GM19324 (cell line): Measurements from ENCODE around the gene RBPMS2.
"Not testable (repeated sequence)": the region's sequence is repeated elsewhere in the genome, so short reads cannot be mapped to it uniquely, and the experiment has no call there.

Experiments
- ATAC-seq: cut with Tn5 transposase; IDR thresholded peaks from one replicate; pipeline ENCODE4 v1.9.1; 2021; ENCODE audit warnings: mild to moderate bottlenecking, moderate library complexity; ENCODE audit not compliant: unreplicated experiment, low FRiP score

Gene RBPMS2

DNA sequence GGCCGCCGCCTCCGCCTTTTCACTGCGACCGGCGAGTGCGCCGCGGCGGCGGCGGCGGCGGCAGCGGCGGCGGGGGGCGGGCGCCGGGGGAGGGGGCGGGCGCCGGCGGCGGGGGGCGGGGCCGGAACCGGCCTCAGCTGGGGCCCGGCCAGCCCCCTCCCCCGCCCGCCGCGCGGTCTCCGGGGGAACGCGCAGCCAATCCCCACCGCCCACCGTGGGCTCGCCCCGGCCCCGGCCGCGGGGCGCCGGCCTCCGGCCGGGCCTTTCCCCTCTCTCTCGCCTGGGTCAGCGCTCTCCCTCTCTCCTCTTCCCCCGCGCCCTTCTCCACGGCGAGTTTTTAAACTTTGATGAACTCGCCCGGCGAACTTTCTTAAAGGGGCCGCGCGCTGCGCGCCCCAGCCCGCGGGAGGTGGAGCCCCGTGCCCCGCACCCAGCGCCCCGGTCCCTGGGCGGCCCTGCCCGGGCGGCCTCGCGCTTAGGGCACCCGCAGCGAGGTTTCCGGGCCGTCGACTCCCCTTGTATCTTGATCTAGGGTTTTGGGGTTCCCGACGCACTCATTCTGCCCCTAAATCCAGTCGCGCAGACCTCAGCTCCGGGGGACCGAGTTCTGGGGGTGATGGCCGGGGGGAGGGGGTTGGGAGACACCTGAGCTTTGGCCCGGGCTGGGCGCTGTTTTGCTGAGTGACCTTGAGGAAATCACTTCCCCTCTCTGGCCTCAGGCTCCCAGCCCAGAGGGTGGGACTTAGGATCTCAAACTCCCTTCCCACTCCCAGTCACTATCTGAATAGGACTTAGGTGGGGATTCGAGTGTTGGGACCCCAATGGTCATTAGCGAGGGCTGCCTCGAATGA is at the start of gene RBPMS2:
Gene RBPMS2 (minus strand): TSS at position 39 of the 851 bp plus-strand sequence. CDS start 270 bp downstream, outside the sequence.
- ATAC-seq = no peak

DNA sequence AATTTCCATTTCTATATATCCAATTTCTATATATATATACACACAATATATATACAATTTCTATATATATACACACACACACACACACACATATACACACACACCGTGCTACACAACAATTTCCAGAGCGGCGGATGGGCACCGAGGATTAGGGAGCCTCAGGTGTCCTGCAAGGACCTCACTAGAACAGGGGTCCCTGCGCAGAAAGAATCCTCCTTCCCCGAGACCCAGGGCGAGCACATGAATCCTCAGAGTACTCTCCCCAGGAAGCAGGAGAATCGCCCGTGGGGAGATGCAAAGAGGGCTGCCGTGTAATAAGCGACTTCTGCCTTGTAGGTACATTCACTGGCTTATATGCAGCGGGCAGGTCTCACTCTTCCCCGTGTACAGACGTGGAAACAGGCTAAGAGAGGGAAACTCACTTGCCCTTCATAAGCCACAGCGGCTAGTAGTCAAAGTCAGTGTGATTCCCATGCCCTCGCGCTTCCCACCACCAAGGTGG is 49.6 kb upstream of the RBPMS2 start:
- no peak for ATAC-seq

DNA sequence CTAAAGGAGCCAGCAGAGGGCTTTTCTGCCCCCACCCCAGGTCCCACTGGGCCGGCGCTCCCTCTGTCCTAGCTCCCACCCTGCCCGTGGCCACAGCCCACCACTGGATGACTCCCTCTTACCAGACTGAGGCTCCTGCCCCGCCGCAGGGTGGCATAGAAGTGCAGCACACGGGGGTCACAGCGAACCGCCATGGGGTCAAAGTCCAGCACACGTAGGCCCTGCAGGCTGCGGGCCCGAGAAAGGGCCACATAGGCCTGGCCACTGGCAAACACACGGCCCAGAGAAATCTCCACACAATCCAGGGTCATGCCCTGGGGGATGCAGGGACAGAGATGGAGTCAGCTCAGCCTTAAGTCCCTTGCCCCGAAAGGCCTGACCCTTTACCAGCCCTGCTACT is 41.1 kb upstream of the RBPMS2 start:
- no peak for ATAC-seq

DNA sequence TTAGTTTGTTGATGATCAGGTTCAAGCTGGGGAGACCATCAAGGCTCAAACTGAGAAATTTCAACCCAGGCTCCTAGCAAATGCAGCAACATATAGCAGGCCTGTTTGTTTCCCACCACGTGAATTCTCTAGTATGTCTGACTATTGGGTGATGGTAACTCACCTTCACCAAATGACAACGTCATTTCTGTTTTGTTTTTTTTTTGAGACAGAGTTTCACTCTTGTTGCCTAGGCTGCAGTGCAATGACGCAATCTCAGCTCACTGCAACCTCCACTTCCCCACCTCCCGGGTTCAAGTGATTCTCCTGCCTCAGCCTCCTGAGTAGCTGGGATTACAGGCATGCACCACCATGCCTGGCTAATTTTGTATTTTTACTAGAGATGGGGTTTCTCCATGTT is 39.6 kb upstream of the RBPMS2 start:
- ATAC-seq = not testable (repeated sequence)

DNA sequence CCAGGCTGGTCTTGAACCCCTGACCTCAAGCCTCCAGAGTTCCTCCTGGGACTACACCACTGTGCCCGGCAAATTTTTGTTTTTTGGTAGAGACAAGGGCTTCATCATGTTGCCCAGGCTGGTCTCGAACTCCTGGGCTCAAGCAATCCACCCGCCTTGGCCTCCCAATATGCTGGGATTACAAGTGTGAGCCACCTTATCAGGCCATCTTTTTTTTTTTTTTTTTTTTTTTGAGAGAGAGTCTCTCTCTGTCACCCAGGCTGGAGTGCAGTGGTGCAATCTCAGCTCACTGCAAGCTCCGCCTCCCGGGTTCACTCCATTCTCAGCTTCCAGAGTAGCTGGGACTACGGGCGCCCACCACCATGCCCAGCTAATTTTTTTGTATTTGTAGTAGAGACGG is 38.9 kb upstream of the RBPMS2 start:
- ATAC-seq = not testable (repeated sequence)

DNA sequence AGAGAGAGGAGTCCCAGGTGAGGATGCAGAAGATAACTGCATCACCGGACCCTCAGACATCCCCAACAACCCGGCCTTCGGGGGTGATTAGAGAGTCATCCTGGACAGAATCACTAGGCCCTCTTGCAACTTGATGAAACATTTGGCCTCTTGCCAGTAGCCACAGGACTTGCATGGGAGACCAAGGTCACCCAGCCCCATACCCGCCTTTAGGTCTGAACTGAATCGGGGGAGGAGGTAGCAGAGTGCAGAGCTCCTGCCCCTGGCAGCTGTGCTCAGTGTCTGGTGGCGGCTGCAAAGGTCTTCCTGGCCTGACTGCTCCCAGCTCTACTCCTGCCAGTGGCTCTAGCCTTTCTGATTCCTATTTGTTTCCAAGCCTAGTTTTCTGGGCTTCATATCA is 37.7 kb upstream of the RBPMS2 start:
- ATAC-seq = no peak

DNA sequence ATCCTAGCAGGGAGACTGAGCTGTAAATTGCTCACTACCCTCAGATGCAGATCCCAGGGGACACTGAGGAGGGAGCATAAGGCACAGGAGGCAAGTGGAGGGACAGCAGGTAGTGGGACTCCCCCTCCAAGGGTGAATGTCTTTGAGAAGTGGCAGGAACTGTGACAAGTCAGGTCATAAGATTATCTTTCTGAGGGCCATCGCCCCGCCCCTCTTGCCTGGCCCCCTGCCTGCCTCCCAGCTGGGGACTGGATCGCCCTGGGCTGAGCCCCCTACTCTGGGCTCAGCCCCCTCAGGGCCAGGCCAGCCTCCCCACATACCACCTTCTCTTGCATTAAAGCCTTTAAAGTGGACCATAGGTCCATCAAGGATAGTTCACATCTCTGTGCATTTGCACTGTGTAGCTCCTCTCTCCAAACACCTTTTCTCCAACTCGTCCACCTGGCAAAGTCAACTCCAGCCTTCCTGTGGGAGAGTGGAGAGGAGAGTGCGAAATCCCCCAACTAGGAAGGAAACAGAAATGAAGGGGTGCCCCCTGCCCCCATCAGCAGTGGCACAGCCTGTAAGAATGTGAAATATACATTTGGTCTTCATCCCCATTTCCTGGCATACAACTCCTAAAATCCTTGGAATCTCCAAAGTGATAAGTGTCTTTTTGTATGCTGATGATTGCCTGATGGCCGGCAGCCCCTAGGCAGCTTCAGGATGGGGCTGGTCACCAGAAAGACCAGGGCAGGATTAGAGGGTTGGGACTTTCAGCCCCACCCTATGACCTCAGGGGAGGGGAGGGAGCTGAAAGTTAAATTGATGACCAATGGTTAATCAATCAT is 35.3 kb upstream of the RBPMS2 start:
- ATAC-seq = no peak

DNA sequence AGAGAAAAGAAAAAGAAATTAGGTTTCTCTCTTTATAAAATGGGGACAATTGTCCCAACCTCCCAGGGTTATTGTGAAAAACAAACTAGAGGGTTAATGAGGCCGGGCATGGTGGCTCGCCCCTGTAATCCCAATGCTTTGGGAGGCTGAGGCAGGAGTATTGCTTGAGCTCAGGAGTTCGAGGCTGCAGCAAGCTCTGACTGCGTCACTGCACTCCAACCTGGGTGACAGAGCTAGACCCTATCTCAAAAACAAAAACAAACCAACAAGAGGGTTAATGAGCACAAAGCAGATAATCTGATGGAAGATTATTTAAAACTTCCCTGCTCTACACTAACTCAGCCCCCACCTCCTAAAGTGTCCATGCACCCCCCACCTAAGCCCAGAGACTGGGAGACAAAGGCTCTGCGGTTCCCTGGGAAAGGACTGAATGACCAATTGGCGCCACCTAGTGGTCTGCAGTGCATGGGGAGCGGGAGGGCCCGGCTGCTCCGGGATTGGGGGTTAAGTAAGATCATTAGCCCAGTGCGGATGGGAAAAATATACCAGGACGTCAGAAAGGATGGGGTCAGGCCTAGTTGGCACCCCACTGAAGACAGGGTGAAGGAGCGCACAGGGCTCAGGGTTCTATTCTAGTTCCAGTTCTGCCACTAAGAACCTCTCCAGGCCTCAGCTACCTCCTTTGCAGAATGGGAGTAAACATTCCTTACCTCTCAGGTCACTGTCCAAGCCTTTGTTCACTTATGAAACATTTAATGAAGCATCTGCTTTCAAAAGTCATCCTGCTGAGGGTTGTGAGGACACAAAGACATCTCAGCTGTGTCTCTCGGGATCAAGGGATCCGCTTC is 34.5 kb upstream of the RBPMS2 start:
- no peak for ATAC-seq

DNA sequence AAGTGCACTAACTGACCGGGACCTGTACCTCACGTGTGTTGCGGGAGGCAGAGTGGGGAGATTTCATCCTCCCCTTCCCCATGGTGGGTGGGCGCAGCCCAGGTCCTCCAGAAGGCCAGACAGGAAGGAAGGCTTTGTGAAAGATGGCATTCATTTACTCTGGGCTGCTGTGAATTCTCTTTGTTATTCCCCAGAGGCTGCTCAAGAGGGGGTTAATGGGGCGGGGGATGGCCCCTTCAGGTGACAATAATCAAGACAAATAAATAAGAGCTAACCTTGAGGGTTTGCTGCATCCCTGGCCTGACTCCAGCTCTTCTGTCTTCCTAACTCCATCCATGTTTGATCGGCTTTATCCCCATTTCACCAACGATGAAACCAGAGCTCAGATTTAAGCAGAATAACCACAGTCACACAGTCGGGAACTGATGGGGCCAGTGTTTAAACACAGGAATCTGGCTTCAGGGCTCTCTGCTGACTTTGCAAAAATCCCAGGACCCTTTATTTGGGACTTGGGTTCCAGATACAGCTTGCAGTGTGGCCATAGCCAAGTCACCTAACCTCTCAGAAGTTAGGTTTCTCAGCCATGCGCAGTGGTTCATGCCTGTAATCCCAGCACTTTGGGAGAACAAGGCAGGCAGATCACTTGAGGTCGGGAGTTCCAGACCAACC is 33.5 kb upstream of the RBPMS2 start:
- no peak for ATAC-seq

DNA sequence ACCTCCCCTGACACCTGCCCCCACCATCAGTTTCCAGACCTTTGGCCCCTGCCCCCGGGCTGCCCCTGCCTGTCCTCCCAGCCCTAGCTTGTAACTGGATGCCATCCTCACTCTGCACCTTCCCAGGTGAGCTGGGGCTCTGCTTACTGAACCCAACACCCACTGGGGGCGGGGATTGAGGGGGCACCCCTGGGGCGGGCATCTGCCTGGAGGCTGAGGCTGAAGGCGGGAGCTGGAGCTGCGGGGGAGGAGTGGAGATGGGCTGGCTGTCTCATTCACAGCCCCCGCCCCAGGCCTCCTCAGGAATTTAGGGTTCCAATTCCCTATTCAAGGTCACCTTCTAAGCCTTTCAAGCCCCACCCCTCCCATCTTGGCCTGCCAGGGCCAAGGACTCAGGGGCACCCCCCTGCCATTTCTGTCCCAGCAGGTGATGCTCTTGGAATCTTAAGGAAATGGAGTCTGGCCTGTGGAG is 32.4 kb upstream of the RBPMS2 start:
- ATAC-seq = no peak

DNA sequence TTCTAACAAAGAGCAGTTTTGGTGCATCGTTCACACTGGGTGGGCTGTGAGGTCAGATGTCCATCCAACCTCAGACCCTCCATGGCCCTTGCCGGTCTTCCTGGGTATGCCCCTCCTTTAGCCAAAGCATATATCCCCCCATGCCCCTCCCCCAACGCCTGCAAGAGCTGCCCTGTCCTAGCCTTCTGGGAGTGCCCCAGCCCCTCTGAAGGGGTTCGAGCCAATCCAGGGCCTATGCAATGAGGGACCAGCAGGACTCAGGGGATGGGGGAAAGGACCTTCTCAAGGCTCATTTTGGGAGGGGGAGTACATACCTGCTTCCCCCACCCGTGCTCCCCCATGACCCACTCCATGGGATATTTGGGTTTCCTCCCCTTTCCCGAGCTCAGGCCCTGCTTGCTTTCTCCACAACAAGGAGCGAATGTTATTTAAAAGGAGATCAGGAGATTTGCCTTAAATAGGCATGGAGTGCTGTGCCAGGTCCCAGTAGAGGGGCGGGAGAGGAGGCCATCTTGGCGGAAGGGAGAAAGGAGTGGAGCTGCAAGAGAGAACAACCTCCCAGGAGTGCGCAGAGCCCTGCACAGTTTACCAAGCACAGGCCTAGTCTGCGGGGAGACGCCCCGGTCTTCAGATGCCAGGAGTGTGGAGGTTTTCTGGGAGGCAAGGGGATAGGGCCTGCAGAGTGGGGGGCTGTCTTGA is 31.8 kb upstream of the RBPMS2 start:
- no peak for ATAC-seq

DNA sequence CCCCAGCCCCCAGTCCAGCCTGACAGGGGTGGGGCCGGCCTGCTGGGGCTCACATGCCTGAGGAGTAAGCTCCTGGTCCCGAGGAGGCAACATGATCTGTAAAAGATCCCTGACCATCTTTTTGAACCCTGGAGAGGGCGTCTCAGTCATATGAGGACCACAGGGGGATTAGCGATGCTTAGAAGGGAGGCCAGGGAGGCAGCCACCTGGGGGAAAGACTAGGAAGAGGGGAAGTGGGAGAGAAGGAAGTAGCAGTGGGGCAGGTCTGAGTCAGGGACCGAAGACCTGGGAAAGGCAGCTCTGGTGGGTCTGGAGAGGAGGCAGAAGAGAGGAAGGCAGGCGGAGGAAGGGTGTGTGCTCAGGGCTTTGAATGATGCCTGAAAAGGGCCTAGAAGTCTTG is 31.1 kb upstream of the RBPMS2 start:
- no peak for ATAC-seq

DNA sequence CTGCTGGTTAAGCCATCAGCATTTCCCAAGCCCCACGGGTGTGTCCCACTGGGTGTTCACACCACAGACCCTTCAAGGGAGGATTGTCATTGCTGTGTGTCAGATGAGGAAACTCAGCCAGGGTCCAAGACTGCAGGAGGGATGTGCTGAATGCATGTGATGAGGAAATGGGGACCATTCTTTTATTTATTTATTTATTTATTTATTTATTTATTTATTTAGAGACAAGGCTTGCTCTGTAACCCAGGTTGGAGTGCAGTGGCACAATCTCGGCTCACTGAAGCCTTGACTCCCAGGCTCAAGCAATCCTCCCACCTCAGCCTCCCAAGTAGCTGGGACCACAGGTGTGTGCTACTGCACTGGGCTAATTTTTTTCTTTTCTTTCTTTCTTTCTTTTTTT is 29.2 kb upstream of the RBPMS2 start:
- ATAC-seq = no peak

DNA sequence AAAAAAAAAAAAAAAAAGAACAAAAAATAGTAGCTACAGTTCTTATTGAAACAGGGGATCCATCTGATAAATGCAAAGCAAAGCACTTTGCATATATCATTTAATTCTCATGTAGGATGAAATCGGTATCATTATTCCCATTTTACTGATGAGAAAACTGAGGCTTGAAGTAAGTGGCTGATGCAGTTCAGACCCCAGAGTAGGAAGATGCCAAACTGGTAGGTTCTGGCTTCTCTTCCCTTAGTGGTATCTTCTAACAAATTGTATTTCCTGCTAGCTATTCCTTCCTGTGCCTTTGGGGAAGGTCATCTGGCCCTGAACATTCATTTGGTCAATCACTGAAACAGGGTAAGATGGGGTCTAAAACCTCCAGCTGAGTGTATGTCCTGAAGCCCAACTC is 28.1 kb upstream of the RBPMS2 start:
- no peak for ATAC-seq

DNA sequence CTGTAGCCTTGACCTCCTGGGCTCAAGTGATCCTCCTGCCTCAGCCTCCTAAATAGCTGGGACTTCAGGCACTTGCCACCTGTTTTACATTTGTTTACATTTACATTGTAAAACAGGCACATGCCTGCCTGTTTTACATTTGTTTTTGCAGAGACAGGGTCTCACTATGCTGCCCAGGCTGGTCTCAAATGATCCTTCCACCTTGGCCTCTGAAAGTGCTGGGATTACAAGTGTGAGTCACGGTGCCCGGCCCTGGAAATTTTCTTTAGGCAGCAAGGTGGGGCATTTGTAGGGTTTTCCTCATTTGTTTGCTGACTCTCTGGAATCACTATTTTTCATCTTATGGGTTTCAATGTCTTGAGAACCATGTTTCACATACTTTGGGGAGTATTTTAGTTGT is 25.1 kb upstream of the RBPMS2 start:
- ATAC-seq = no peak

DNA sequence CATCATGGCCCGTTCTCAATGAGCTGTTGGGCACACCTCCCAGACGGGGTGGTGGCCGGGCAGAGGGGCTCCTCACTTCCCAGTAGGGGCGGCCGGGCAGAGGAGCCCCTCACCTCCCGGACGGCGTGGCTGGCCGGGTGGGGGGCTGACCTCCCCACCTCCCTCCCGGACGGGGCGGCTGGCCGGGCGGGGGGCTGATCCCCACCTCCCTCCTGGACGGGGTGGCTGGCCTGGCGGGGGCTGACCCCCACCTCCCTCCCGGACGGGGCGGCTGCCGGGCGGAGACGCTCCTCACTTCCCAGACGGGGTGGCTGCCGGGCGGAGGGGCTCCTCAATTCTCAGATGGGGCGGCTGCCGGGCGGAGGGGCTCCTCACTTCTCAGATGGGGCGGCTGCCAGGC is 23.5 kb upstream of the RBPMS2 start:
- ATAC-seq = not testable (repeated sequence)

DNA sequence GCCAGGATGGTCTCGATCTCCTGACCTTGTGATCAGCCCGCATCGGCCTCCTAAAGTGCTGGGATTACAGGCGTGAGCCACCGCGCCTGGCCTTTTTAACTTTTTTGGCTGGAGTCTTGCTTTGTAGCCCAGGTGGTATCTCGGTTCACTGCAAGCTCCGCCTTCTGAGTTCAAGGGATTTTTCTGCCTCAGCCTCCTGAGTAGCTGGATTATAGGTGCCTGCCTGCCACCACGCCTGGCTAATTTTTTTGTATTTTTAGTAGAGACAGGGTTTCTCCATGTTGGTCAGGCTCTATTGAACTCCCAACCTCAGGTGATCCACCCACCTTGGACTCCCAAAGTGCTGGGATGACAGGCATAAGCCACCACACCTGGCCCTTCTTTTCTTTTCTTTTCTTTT is 20.5 kb upstream of the RBPMS2 start:
- ATAC-seq = not testable (repeated sequence)

DNA sequence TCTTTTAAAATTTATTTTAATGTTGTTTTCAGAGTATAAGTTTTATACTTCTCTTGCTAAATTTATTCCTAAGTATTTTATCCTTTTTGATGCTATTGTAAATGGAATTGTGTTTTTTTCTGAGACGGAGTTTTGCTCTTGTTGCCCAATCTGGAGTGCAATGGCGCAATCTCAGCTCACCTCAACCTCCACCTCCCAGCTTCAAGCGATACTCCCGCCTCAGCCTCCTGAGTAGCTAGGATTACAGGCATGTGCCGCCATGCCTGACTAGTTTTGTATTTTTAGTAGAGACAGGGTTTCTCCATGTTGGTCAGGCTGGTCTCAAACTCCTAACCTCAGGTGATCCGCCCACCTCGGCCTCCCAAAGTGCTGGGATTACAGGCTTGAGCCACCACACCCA is 19.9 kb upstream of the RBPMS2 start:
- not testable (repeated sequence) for ATAC-seq

DNA sequence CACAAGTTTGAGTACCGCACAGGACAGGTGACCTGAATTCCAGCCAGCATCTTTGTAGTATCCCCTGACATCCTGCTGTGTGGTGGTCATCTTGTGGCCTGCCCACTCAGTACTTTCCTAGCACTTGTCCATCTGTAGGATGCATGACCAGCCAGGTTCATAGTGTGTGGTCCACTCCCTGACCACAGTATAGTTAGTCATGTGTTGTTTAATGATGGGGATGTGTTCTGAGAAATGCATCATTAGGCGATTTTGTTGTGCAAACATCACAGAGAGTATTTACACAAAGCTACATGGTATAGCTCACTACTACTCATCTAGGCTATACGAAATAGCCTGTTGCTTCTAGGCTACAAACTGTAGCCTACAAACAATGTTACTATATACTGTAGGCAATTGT is 16.9 kb upstream of the RBPMS2 start:
- no peak for ATAC-seq
